ENCODE data around the gene DNAJC13.
"Not testable (repeated sequence)": the region's sequence is repeated elsewhere in the genome, so short reads cannot be mapped to it uniquely, and the experiment has no call there.

GRCh38 chr3:132376945-132377354, 40.4 kb upstream of the DNAJC13 start:
- TF ChIP-seq PATZ1 (CRISPR knock-in tag; IDR thresholded peaks at IDR 0.05; ENCODE audit: borderline replicate concordance); TCF4 (CRISPR knock-in tag; IDR thresholded peaks at IDR 0.05; ENCODE audit: borderline replicate concordance); ZFP3 (CRISPR knock-in tag; IDR thresholded peaks at IDR 0.05): not testable (repeated sequence)
